LHCN-M2 (cell line): Measurements from ENCODE around the gene RILPL1. TPM values are rescaled to one million over a fixed set of nuclear protein-coding genes. Genes with fewer than 3 reads are reported as not detected.

Experiments used
- DNase-seq: peaks from one replicate; pipeline ENCODE4 v3.0.0-alpha.2; 2012; ENCODE audit warnings: low read depth
- total RNA-seq: library from RNA; depleted of rRNA; stranded (reverse); fragments of >200 nt; gene quantifications from 2 replicates; pipeline ENCODE4 v1.2.3, GENCODE V29; 2014; rRNA removed

The RILPL1 gene
- total RNA-seq, 1 experiment from 2014 or later: 15.4 TPM

- no peak for DNase-seq
Observed at GRCh38 chr12:123428591-123428990, 104.9 kb downstream of the RILPL1 start.

- DNase-seq: no peak
Observed at GRCh38 chr12:123427036-123427769, 106.3 kb downstream of the RILPL1 start.

GRCh38 chr12:123421314-123421713 is 112.2 kb downstream of the RILPL1 start:
- DNase-seq: no peak

Other genes starting within 250 kb of the RILPL1 start
- gene SBNO1, start 168.9 kb downstream of the RILPL1 start, total RNA-seq: 29.7 and 32.1 TPM in 2 replicates
- 51.9 and 62.7 TPM in 2 replicates for gene KMT5A, start 149.6 kb downstream of the RILPL1 start, total RNA-seq
- 3.3 and 3.5 TPM in 2 replicates for gene RILPL2, start 97.0 kb downstream of the RILPL1 start, total RNA-seq
- 10.9 and 16.0 TPM in 2 replicates for gene SNRNP35, start 75.6 kb downstream of the RILPL1 start, total RNA-seq
- gene TMED2, start 50.8 kb upstream of the RILPL1 start, total RNA-seq: 259 and 262 TPM in 2 replicates
- gene DDX55, start 68.4 kb upstream of the RILPL1 start, total RNA-seq: 19.9 and 23.5 TPM in 2 replicates
- 145 and 163 TPM in 2 replicates for gene EIF2B1, start 100.0 kb upstream of the RILPL1 start, total RNA-seq
- 40.0 and 46.2 TPM in 2 replicates for gene GTF2H3, start 100.1 kb upstream of the RILPL1 start, total RNA-seq
- 11.2 and 13.5 TPM in 2 replicates for gene TCTN2, start 137.4 kb upstream of the RILPL1 start, total RNA-seq
- gene ATP6V0A2, start 178.6 kb upstream of the RILPL1 start, total RNA-seq: 28.6 and 30.1 TPM in 2 replicates
- under 0.01 TPM in 1 of 2 replicates, not detected in the other for gene DNAH10, start 228.6 kb upstream of the RILPL1 start, total RNA-seq